SJSA1 (cell line): ENCODE results near the gene TRIM71. TPM values are rescaled to one million over a fixed set of nuclear protein-coding genes. Genes with fewer than 3 reads are reported as not detected.
"Not testable (repeated sequence)": the region's sequence is repeated elsewhere in the genome, so short reads cannot be mapped to it uniquely, and the experiment has no call there.

Experiments
- DNase-seq, 2 experiments: peaks; one replicate each; pipeline ENCODE4 v3.0.0-alpha.2; 2015 to 2020; ENCODE audit warnings: low spot score in 2 of 2, low read depth in 1 of 2
- H3K27ac ChIP-seq: fragments of 250-450 bp; sonication (Bioruptor Pico); 2 replicates; pipeline ENCODE4 v1.5.1; 2020; ENCODE audit warnings: mild to moderate bottlenecking, moderate library complexity
- H3K27me3 ChIP-seq: fragments of 250-450 bp; sonication (Bioruptor Pico); replicated peaks from 2 replicates; pipeline ENCODE4 v1.5.1; 2020; ENCODE audit warnings: mild to moderate bottlenecking, moderate library complexity
- H3K36me3 ChIP-seq: fragments of 250-450 bp; sonication (Bioruptor Pico); 2 replicates; pipeline ENCODE4 v1.5.1; 2020; ENCODE audit warnings: mild to moderate bottlenecking
- H3K4me1 ChIP-seq: fragments of 250-450 bp; sonication (Bioruptor Pico); replicated peaks from 2 replicates; pipeline ENCODE4 v1.6.1; 2021; ENCODE audit warnings: mild to moderate bottlenecking
- H3K4me3 ChIP-seq: fragments of 250-450 bp; sonication (Bioruptor Pico); 2 replicates; pipeline ENCODE4 v1.5.1; 2020; ENCODE audit warnings: mild to moderate bottlenecking
- H3K9me3 ChIP-seq: fragments of 250-450 bp; sonication (Bioruptor Pico); replicated peaks from 2 replicates; pipeline ENCODE4 v1.5.1; 2020; ENCODE audit warnings: mild to moderate bottlenecking
- total RNA-seq: library from RNA; depleted of rRNA; stranded (reverse); fragments of >200 nt; shearing (Covaris generic); gene quantifications from 2 replicates; pipeline ENCODE4 v1.2.3, GENCODE V29; 2014; rRNA removed

TRIM71 gene
- total RNA-seq, 1 experiment from 2014 or later, result under 0.01 TPM

DNA sequence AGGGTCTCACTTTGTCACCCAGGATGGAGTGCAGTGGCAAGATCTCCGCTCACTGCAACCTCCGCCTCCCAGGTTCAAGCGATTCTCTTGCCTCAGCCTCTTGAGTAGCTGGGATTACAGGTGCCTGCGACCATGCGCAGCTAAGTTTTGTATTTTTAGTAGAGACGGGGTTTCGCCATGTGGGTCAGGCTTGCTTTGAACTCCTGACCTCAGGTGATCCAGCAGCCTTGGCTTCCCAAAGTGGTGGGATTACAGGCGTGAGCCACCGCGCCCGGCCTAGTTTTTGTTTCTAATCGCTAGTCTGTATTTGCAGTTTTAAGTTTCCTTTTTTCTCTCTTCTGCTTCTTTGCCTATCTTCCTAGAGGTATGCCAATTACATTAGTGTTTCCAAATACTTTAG is 127.8 kb downstream of the TRIM71 start:
- H3K27me3 ChIP-seq, H3K4me3 ChIP-seq, H3K9me3 ChIP-seq, DNase-seq, H3K36me3 ChIP-seq, H3K27ac ChIP-seq: not testable (repeated sequence)
- peaks cover 12% of the 10 kb centered on the region; the same call in 1 of the 2 replicates for H3K4me1 ChIP-seq

DNA sequence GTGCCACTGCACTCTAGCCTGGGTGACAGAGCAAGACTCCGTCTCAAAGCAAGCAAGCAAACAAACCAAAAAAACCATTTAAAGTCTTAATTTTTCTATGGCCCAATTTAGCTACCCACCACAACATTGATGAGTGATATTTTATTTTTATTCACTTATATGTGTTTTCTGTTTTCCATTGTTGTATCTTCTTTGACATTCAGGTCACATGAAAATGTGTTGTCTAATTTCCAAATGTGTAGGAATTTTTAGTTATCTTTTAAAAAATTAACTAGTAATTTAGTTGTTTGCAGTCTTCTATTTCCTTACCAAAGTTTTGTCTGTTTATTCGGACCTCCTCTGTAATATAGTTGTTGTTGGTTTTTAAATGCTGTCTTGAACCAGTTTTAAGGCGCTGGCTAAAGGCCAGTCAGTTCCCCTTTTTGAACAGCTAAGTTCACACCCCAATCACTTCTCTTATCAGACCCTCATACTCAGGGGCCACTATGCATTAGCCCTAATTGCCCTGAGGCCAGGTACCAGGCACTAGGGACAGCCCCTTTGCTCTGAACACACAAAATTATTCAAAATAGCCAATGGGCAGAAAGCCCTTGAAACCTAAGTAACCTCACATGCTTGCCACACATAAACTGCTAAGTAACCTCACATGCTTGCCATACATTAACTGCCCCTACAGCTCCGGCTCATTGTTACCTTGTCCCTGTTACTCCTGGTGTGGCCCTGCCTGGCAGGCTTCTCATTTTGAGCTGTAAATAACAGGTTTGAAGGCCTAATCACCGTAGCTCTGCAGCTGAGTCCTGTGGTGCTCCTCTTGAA is 129.4 kb downstream of the TRIM71 start:
- Histone ChIP-seq H3K4me1 (peaks cover 12% of the 10 kb centered on the region; the same call in 1 of the 2 replicates), H3K4me3 (no peak overlapping the region), H3K27me3 (no peaks in the 10 kb centered on the region), H3K9me3 (no peaks in the 10 kb centered on the region), H3K27ac (no peak overlapping the region), H3K36me3 (no peaks in the 10 kb centered on the region)
- DNase-seq, result no peak

Other genes starting within 250 kb of the TRIM71 start
- gene DYNC1LI1, start 247.1 kb upstream of the TRIM71 start, total RNA-seq, result 48.1 and 67.0 TPM in 2 replicates
- gene CNOT10, start 132.8 kb upstream of the TRIM71 start, total RNA-seq, result 26.8 and 28.4 TPM in 2 replicates
- gene CCR4, start 133.6 kb downstream of the TRIM71 start, total RNA-seq, result not detected in 2 replicates